A549 treated with ZK216348 at 1 μM for 4 hours (cell line): ENCODE measurements around the gene RWDD4. TPM values are rescaled to one million over a fixed set of nuclear protein-coding genes. Genes with fewer than 3 reads are reported as not detected.

Experiments used
- total RNA-seq: library from RNA; stranded (reverse); fragments of 200-300 nt; extraction: Qiagen RNA extraction; gene quantifications from 5 replicates; pipeline ENCODE4 v1.2.3, GENCODE V29; 2022; ENCODE audit warnings: low read depth

The RWDD4 gene
- total RNA-seq = 17.9 to 23.0 TPM (median 19.8 TPM) in 5 replicates

DNA sequence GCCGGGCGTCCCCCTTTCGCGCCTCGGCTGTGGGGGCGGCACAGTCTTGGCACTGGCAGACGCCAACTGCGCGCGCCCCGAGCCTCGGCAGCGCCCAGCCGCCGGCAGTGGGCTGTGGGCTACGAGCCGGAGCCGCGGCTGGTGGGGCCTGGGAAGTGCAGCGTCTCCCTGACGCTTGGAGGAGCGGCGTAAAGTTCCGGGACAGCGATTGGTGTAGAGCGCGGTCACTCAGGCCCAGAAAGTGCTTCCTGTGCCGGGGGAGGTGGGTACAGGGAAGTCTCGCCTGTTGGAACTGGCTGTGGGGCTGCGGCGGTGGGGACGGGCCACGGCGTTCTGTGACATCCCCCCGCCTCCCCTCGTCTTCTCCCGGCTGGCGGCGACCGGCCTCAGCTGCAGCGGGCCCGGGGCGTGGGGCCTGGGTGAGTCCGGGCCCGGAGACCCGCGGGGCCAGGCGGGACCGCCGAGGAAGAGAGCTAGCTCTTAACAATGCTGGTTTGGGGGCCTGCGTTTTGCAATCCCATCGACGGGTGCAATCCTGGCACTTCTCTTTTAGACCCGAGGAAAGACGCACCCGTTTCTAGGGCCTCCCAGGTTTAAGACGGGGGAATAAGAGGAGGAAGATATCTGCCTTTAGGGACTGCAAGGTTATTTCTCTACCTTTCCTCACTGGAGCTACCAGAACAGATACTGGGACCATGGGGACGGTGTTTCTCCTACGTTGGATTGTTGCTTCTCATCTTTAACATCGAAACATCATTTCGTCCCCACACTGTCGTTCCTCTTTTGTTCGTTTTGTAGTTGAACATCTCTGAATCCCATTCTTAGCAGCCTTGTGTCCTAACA lies at the start of gene RWDD4, which contains the start of gene TRAPPC11:
Gene RWDD4 (minus strand): TSS at position 157 of the 843 bp plus-strand sequence. CDS start 233 bp downstream, outside the sequence.
Gene TRAPPC11 (plus strand): TSS at position 265 of the 843 bp plus-strand sequence. CDS start 4,575 bp downstream, outside the sequence.

Other genes starting within 250 kb of the RWDD4 start
- 8.9 to 12.1 TPM (median 9.6 TPM) in 5 replicates for gene CDKN2AIP, start 214.5 kb downstream of the RWDD4 start, total RNA-seq
- gene ING2, start 154.1 kb downstream of the RWDD4 start, total RNA-seq = 9.5 to 11.8 TPM (median 11.6 TPM) in 5 replicates
- 8.1 to 11.7 TPM (median 10.2 TPM) in 5 replicates for gene TRAPPC11, start 108 bp upstream of the RWDD4 start, total RNA-seq
- gene STOX2, start 246.1 kb upstream of the RWDD4 start, total RNA-seq = 1.5 to 3.9 TPM (median 2.8 TPM) in 5 replicates